K562 (cell line): ENCODE data around the gene HDAC3. TPM values are rescaled to one million over a fixed set of nuclear protein-coding genes. Genes with fewer than 3 reads are reported as not detected.

Source experiments
- ATAC-seq: fragments of 200-7000 bp; cut with Tn5 transposase; 3 replicates; pipeline ENCODE4 v1.9.1; 2020; ENCODE audit warnings: moderate library complexity
- BruUV-seq: library from RNA; stranded (reverse); fragments of 400-500 nt; replicated peaks from 2 replicates; lab custom pipeline; 2021; lab: Mats Ljungman, UMichigan
- CTCF ChIA-PET: fragments of 300-600 bp; formaldehyde crosslinking; extraction: SDS; loops from one replicate; lab custom pipeline; 2021; ENCODE audit warnings: low intra/inter-chr PET ratio; lab: Yijun Ruan, JAX
- POLR2A ChIA-PET: fragments of 300-600, 350-650 bp; sonication (Branson Sonifier 250); formaldehyde crosslinking; extraction: SDS; loops from one replicate; lab custom pipeline; 2021; ENCODE audit warnings: antibody characterized with exemption, inconsistent platforms; lab: Yijun Ruan, JAX
- DNase-seq, 4 experiments: peaks; one replicate each; pipeline versions ENCODE4 v3.0.0 to v3.0.0-alpha.2; 2011 to 2018; ENCODE audit warnings: low spot score in 3 of 4, mixed read lengths in 3 of 4; ENCODE audit errors: extremely low read depth in 1 of 4
- FAIRE-seq: peaks from 2 replicates; lab custom pipeline; 2011; peaks lifted over from hg19 to GRCh38; lab: Jason Lieb, UNC
- H2AFZ ChIP-seq: 2 replicates; pipeline ENCODE4 v1.6.0; 2011; ENCODE audit warnings: low read depth, low read length, control low read depth, inconsistent platforms
- H3K27ac ChIP-seq: fragments of 200-600 bp; 3 replicates; pipeline ENCODE4 v1.8.0; 2011; ENCODE audit warnings: low read depth, mild to moderate bottlenecking, control low read depth, inconsistent platforms, low read length, moderate library complexity, mixed read lengths; ENCODE audit errors: extremely low read depth
- H3K27me3 ChIP-seq, 2 experiments: fragments of 300-600 bp in 1 of 2; 2 replicates in 1 of 2; 3 replicates in 1 of 2; pipeline versions ENCODE4 v1.6.0 to v1.8.0; 2011; ENCODE audit warnings: inconsistent platforms in 2 of 2, low read length in 2 of 2, mild to moderate bottlenecking in 1 of 2, mixed read lengths in 1 of 2, moderate library complexity in 1 of 2; ENCODE audit not compliant: control insufficient read depth in 2 of 2, insufficient read depth in 2 of 2
- H3K36me3 ChIP-seq: fragments of 300-600 bp; 3 replicates; pipeline ENCODE4 v1.8.0; 2011; ENCODE audit warnings: mild to moderate bottlenecking, low read length, inconsistent platforms; ENCODE audit not compliant: control insufficient read depth, insufficient read depth
- H3K4me1 ChIP-seq, 2 experiments: fragments of 200-600 bp in 1 of 2; replicated peaks in 1 of 2; 2 replicates in 1 of 2; 3 replicates in 1 of 2; pipeline versions ENCODE4 v1.5.1 to v1.8.0; 2011; ENCODE audit warnings: inconsistent platforms in 2 of 2, low read length in 2 of 2, mild to moderate bottlenecking in 1 of 2, mixed read lengths in 1 of 2, moderate library complexity in 1 of 2; ENCODE audit not compliant: control insufficient read depth in 2 of 2, insufficient read depth in 2 of 2
- H3K4me2 ChIP-seq: 2 replicates; pipeline ENCODE4 v1.6.1; 2011; ENCODE audit warnings: low read length, control low read depth, inconsistent platforms, mixed read lengths; ENCODE audit not compliant: insufficient read depth
- H3K4me3 ChIP-seq: fragments of 200-600 bp; sonication (generic), shearing (Covaris generic); 2 replicates; pipeline ENCODE4 v1.5.1; 2016; ENCODE audit warnings: control low read depth, inconsistent platforms
- H3K79me2 ChIP-seq: fragments of 200-600 bp; 3 replicates; pipeline ENCODE4 v1.8.0; 2011; ENCODE audit warnings: low read length, inconsistent platforms; ENCODE audit not compliant: control insufficient read depth, insufficient read depth
- H3K9ac ChIP-seq, 2 experiments: 2 replicates each; pipeline versions ENCODE4 v1.6.0 to v1.6.1; 2011; ENCODE audit warnings: low read depth in 2 of 2, low read length in 2 of 2, control low read depth in 1 of 2, inconsistent platforms in 1 of 2, mild to moderate bottlenecking in 1 of 2, mixed read lengths in 1 of 2; ENCODE audit not compliant: insufficient read depth in 1 of 2
- H3K9me1 ChIP-seq: one replicate; pipeline ENCODE4 v1.6.0; 2011; ENCODE audit warnings: inconsistent platforms, mild to moderate bottlenecking, low read length, moderate library complexity; ENCODE audit not compliant: control insufficient read depth, insufficient read depth
- H3K9me3 ChIP-seq: replicated peaks from 2 replicates; pipeline ENCODE4 v1.5.1; 2011; ENCODE audit warnings: low read depth, low read length, inconsistent platforms; ENCODE audit not compliant: control insufficient read depth, insufficient read depth
- H4K20me1 ChIP-seq: replicated peaks from 2 replicates; pipeline ENCODE4 v1.6.1; 2011; ENCODE audit warnings: low read length, inconsistent platforms, mixed read lengths; ENCODE audit not compliant: control insufficient read depth, insufficient read depth
- BACH1 ChIP-seq: fragments of 200-800 bp; sonication (Bioruptor generic); IDR thresholded peaks from 2 replicates; pipeline ENCODE4 v1.6.1; 2016; ENCODE audit warnings: missing genetic modification characterization, missing compliant biosample characterization
- CREB3 ChIP-seq: fragments of 450-650 bp; conservative IDR thresholded peaks from 2 replicates; pipeline ENCODE4 v1.6.1; 2016; ENCODE audit warnings: missing genetic modification characterization, low read depth, mild to moderate bottlenecking, missing compliant biosample characterization, moderate library complexity
- ELK3 ChIP-seq: fragments of 450-650 bp; formaldehyde crosslinking; IDR thresholded peaks from 2 replicates; pipeline ENCODE4 v1.4.0; 2020; ENCODE audit warnings: mild to moderate bottlenecking
- FOS ChIP-seq: IDR thresholded peaks from 3 replicates; pipeline ENCODE4 v1.6.1; 2011; ENCODE audit not compliant: insufficient read length; ENCODE audit errors: extremely low read depth
- PTBP1 ChIP-seq: fragments of 200-400 bp; formaldehyde crosslinking; IDR thresholded peaks from 2 replicates; pipeline ENCODE4 v1.6.1; 2017; ENCODE audit warnings: low read depth, low read length
- PYGO2 ChIP-seq: fragments of 450-650 bp; IDR thresholded peaks from 2 replicates; pipeline ENCODE4 v1.6.1; 2016; ENCODE audit warnings: mild to moderate bottlenecking, missing genetic modification characterization, moderate library complexity, missing compliant biosample characterization
- RREB1 ChIP-seq: fragments of 250-450 bp; sonication (Bioruptor Pico); IDR thresholded peaks from 2 replicates; pipeline ENCODE4 v1.4.0; 2020
- SP2 ChIP-seq: IDR thresholded peaks from 2 replicates; pipeline ENCODE4 v1.6.1; 2011; ENCODE audit warnings: mild to moderate bottlenecking, low read depth, low read length, moderate library complexity; ENCODE audit not compliant: poor library complexity, severe bottlenecking; ENCODE audit errors: extremely low read depth
- ZNF143 ChIP-seq: sonication (generic); formaldehyde crosslinking; IDR thresholded peaks from 2 replicates; pipeline ENCODE4 v1.9.0; 2022; ENCODE audit warnings: mild to moderate bottlenecking, missing genetic modification reagents
- ZNF175 ChIP-seq: fragments of 200-800 bp; sonication (Bioruptor generic); IDR thresholded peaks from 2 replicates; pipeline ENCODE4 v1.6.1; 2016; ENCODE audit warnings: low read depth, mild to moderate bottlenecking, missing genetic modification characterization, missing compliant biosample characterization
- ZNF274 ChIP-seq: IDR thresholded peaks from 2 replicates; pipeline ENCODE4 v1.6.1; 2011; ENCODE audit warnings: low read depth, mild to moderate bottlenecking, low read length, moderate library complexity, borderline replicate concordance
- WGBS: fragments of 100-300 bp; shearing (Covaris generic); methylation state at CpG from one replicate; pipeline ENCODE4 v1.1.6; 2016; ENCODE audit warnings: low coverage, mixed read lengths; ENCODE audit not compliant: insufficient coverage; ENCODE audit errors: missing lambda C conversion rate; 5-methylcytosine and 5-hydroxymethylcytosine counted together
- in situ Hi-C: fragments of 300-500 bp; cut with MboI; formaldehyde crosslinking; loops from 4 replicates; pipeline ENCODE4 v1.15.0; 2018; ENCODE audit warnings: inconsistent platforms, mixed read lengths
- intact Hi-C: fragments of 100-400 bp; cut with micrococcal nuclease; formaldehyde crosslinking; loops from 2 replicates; pipeline ENCODE4 v1.14.2; 2022
- polyA plus RNA-seq, 8 experiments: library from polyadenylated mRNA; depleted of rRNA in 4 of 8; stranded (reverse) in 5 of 8; unstranded in 3 of 8; fragments of >200 nt; fragmentation: Nextera tagmentation in 2 of 8; fragmentation: Illumina TruSeq in 1 of 8; extraction: Ambion mirVana in 2 of 8; extraction: Trizol in 1 of 8; gene quantifications; 2 replicates each; pipeline versions ENCODE4 v1.2.1 to v1.2.3, GENCODE V29; 2011 to 2014; ENCODE audit warnings: inconsistent platforms in 1 of 8, missing spikeins in 1 of 8
- total RNA-seq, 7 experiments: library from RNA; depleted of rRNA in 6 of 7; stranded (reverse); fragments of >200 nt in 6 of 7; fragmentation: Illumina TruSeq in 2 of 7; extraction: Trizol in 2 of 7; gene quantifications; 2 replicates each; pipeline versions ENCODE4 v1.2.1 to v1.2.3, GENCODE V29; 2011 to 2021; ENCODE audit warnings: low replicate concordance in 1 of 7

The HDAC3 gene
- total and polyA plus RNA-seq, 9 of the 15 experiments (the other 6 are each of a cell fraction or from before 2014, with no cell fraction given): 89.7 to 191 (median 119) TPM

GRCh38 chr5:141663506-141663905 lies 26.9 kb upstream of the HDAC3 start (continued):
- TF ChIP-seq RREB1: no peak
- TF ChIP-seq ZNF274: no peak
- TF ChIP-seq ZNF175 (CRISPR knock-in tag): no peak

- no peak overlapping the region for H3K9ac ChIP-seq
- no peak overlapping the region for H3K4me3 ChIP-seq
- H3K36me3 ChIP-seq: peaks cover 6% of the 10 kb centered on the region; the same call in 1 of the 3 replicates
- H3K4me1 ChIP-seq: peaks cover 5 to 12% of the 10 kb centered on the region in 2 experiments; a peak in 4 of 5 replicates
- FAIRE-seq: no peak
- no peak for DNase-seq
- no peak overlapping the region for H3K4me2 ChIP-seq
- no peak for ATAC-seq
- H3K79me2 ChIP-seq: no peaks in the 10 kb centered on the region
- in situ Hi-C loops (no loop called here), intact Hi-C loops (loop anchor here (10.0 kb wide), 2 partner anchors 303 to 483 kb away; partner anchors contain the start of gene RNF14)
- H3K9me3 ChIP-seq: no peaks in the 10 kb centered on the region
- TF ChIP-seq CREB3 (no peak), ELK3 (no peak), ZNF143 (no peak), BACH1 (tag) (no peak), FOS (no peak), PTBP1 (no peak), PYGO2 (tag) (no peak), SP2 (no peak)
- WGBS: 66% methylated on average over 14 of the region's 17 CpGs
- H2AFZ ChIP-seq: no peak overlapping the region
- CTCF ChIA-PET: no interaction called here
- H3K27ac ChIP-seq: no peak overlapping the region
- POLR2A ChIA-PET: interaction anchor here (0.7 kb wide), 1 partner anchor 10 kb away, joined by 3 read pairs; no protein-coding TSS in a partner anchor
- no TSS peak for BruUV-seq
- no peaks in the 10 kb centered on the region for H3K27me3 ChIP-seq
- peaks cover 5% of the 10 kb centered on the region for H3K9me1 ChIP-seq
- H4K20me1 ChIP-seq: no peaks in the 10 kb centered on the region
Observed at GRCh38 chr5:141662028-141662427, 25.4 kb upstream of the HDAC3 start.
